BE2C (cell line): Measurements from ENCODE around the gene KRTAP5-3.
"Not testable (repeated sequence)": the region's sequence is repeated elsewhere in the genome, so short reads cannot be mapped to it uniquely, and the experiment has no call there.

ENCODE experiments used
- DNase-seq: peaks from one replicate; pipeline ENCODE4 v3.0.0-alpha.2; 2020
- H3K27me3 ChIP-seq: fragments of 250-450 bp; sonication (Bioruptor Pico); 2 replicates; pipeline ENCODE4 v1.5.1; 2020; ENCODE audit warnings: mild to moderate bottlenecking
- H3K36me3 ChIP-seq: fragments of 250-450 bp; sonication (Bioruptor Pico); 2 replicates; pipeline ENCODE4 v1.5.1; 2020; ENCODE audit warnings: mild to moderate bottlenecking
- H3K4me1 ChIP-seq: fragments of 250-450 bp; sonication (Bioruptor Pico); 2 replicates; pipeline ENCODE4 v1.5.1; 2020
- H3K4me3 ChIP-seq: 2 replicates; pipeline ENCODE4 v1.5.1; 2011; ENCODE audit warnings: low read depth, low read length
- H3K9me3 ChIP-seq: fragments of 250-450 bp; sonication (Bioruptor Pico); 2 replicates; pipeline ENCODE4 v1.5.1; 2020
- TF ChIP-seq, protein P1 (sequence below): IDR thresholded peaks from 2 replicates; pipeline ENCODE4 v1.5.1; 2012; ENCODE audit warnings: mild to moderate bottlenecking, low read depth, low read length

KRTAP5-3 gene

DNA sequence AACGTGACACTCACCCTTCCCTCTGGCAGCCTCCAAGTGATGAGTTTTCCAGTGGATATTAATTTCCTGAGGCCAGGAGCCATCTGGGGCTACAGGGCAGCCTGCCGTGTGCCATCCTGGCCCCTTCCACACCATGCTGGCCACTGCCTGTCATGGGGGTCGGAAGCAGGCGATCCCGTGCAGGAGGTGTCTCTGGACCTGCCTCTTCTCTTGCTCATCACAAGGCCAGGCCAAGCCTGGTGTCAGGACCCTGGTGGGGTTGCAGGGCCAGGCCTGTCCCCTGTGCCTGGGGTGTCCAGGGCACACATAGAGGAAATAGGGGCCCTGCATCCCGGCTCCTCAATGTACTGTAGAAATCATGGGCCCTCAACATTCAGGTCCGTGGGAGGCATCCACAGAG is 3.6 kb downstream of the KRTAP5-3 start:
- Histone ChIP-seq H3K9me3 (no peaks in the 10 kb centered on the region), H3K4me1 (no peaks in the 10 kb centered on the region), H3K36me3 (no peaks in the 10 kb centered on the region), H3K27me3 (no peaks in the 10 kb centered on the region), H3K4me3 (no peak overlapping the region)
- DNase-seq: no peak
- TF ChIP-seq, protein P1, sequence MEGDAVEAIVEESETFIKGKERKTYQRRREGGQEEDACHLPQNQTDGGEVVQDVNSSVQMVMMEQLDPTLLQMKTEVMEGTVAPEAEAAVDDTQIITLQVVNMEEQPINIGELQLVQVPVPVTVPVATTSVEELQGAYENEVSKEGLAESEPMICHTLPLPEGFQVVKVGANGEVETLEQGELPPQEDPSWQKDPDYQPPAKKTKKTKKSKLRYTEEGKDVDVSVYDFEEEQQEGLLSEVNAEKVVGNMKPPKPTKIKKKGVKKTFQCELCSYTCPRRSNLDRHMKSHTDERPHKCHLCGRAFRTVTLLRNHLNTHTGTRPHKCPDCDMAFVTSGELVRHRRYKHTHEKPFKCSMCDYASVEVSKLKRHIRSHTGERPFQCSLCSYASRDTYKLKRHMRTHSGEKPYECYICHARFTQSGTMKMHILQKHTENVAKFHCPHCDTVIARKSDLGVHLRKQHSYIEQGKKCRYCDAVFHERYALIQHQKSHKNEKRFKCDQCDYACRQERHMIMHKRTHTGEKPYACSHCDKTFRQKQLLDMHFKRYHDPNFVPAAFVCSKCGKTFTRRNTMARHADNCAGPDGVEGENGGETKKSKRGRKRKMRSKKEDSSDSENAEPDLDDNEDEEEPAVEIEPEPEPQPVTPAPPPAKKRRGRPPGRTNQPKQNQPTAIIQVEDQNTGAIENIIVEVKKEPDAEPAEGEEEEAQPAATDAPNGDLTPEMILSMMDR: no peak

DNA sequence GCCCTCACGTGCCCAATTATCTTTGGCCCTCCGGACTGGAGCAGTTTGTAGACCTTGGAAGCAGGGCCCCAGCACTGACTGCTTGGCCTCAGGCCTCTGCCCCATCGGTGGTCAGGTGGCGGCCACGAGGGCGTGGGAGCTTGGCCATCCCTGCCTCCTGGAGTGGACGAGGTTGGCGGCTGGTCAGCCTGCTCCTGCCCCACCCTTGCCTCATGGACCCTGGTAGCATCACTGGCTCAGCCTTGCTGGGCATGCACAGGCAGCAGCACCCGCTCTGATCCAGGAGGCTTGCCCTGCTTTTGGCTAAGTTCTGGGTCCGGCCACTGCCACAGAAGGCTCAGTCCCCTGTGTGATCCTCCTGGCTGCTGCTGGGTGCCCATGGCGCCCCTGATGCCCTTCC is 4.1 kb downstream of the KRTAP5-3 start:
- no peaks in the 10 kb centered on the region for H3K36me3 ChIP-seq
- no peaks in the 10 kb centered on the region for H3K4me1 ChIP-seq
- H3K4me3 ChIP-seq: no peak overlapping the region
- TF ChIP-seq, protein P1: no peak
- no peaks in the 10 kb centered on the region for H3K9me3 ChIP-seq
- H3K27me3 ChIP-seq: no peaks in the 10 kb centered on the region
- no peak for DNase-seq

DNA sequence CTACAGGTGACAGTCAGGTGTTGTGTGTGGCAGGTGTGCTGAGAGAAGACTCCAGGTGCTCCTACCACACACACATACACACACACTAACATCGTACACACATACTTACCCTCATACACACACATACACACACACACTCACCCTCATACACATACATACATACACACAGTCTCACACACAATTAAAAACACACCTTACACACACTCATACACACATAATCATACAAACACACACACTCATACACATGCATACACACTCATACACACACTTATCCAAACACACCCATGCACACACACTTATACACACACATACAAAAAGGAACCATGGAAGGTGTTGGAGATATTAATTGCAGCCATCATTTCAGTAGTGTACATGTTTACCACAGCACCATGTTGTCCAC is 4.6 kb downstream of the KRTAP5-3 start:
- Histone ChIP-seq H3K36me3 (no peaks in the 10 kb centered on the region), H3K9me3 (no peaks in the 10 kb centered on the region), H3K4me3 (no peak overlapping the region), H3K27me3 (no peaks in the 10 kb centered on the region), H3K4me1 (no peaks in the 10 kb centered on the region)
- no peak for DNase-seq
- TF ChIP-seq, protein P1: no peak

DNA sequence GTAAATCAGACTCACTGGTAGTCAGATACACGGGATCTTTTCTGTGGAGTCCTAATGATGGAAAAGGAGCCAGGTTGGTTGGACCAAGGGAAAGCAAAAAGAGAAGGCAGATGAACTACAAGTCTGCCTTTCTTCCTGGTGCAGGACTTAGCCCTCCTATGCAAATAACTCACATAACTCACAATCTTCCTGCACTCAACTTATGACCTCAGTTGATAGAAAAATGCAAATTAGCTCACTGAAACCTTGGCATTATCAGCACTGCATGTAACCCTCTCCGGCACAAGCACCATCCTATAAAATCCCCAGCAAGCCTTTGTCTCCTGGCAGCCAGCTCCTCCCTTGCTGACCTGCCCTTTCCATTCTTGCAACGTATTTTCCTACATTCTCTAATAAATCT is 6.6 kb downstream of the KRTAP5-3 start:
- not testable (repeated sequence) for H3K27me3 ChIP-seq, H3K9me3 ChIP-seq, H3K4me1 ChIP-seq, H3K4me3 ChIP-seq, H3K36me3 ChIP-seq, DNase-seq

DNA sequence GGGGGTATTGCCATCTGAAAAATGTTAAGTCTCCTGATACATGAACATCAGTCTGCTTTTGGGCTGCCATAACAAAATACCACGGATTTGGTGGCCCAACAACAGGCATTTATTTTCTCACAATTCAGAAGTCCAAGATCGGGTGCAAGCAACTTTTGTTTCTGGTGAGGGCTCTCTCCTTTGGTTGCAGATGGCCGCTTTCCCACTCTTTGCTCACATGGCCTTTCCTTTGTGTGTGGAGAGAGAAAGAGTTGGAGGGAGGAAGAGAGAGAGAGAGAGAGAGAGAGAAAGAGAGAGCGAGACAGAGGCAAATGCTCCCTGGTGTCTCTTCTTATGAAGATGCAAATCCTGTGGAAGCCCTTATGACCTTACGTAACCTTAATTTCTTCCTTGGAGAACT is 7.6 kb downstream of the KRTAP5-3 start:
- H3K4me1 ChIP-seq: no peaks in the 10 kb centered on the region
- no peak for DNase-seq
- no peaks in the 10 kb centered on the region for H3K27me3 ChIP-seq
- H3K9me3 ChIP-seq: no peaks in the 10 kb centered on the region
- no peaks in the 10 kb centered on the region for H3K36me3 ChIP-seq
- H3K4me3 ChIP-seq: no peak overlapping the region
- TF ChIP-seq, protein P1: no peak

DNA sequence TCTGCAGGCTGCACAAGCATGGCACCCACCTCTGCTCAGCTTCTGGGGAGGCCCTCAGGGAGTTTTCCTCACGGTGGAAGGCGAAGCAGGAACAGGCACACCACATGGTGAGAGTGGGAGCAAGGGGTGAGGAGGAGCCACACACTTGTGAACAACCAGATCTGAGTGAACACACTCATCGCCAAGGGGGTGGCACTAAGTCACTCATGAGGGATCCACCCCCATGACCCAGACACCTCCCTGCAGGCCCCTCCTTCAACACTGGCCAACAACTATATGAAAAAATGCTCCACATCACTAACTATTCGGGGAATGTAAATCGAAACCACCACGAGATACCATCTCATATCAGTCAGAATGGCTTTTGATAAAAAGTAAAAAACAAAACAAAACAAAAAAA is 9.4 kb downstream of the KRTAP5-3 start:
- H3K4me3 ChIP-seq: no peak overlapping the region
- H3K4me1 ChIP-seq: no peaks in the 10 kb centered on the region
- no peaks in the 10 kb centered on the region for H3K9me3 ChIP-seq
- TF ChIP-seq, protein P1: no peak
- no peaks in the 10 kb centered on the region for H3K36me3 ChIP-seq
- no peak for DNase-seq
- no peaks in the 10 kb centered on the region for H3K27me3 ChIP-seq

DNA sequence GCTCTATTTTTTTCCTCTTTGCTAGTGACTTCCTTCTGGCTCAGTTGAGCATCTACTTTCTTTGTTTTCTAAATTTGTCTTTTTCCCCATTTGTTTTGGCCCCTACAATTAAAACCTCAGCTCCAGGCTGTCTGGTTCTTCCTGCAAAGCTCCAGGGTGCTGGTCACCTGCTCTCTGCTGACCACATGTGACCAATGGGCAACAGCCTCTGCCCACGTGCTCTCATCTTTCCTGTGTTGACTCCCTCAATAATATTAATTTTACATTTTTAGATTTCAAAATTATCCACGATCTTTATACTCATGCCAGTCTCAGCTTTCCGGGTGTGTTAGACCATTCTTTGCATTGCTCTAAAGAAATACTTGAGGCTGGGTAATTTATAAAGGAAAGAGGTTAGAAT is 9.9 kb downstream of the KRTAP5-3 start:
- not testable (repeated sequence) for DNase-seq, H3K27me3 ChIP-seq, H3K4me1 ChIP-seq, H3K36me3 ChIP-seq, H3K9me3 ChIP-seq, H3K4me3 ChIP-seq
